ENCODE results near the gene TCF4.

DNA sequence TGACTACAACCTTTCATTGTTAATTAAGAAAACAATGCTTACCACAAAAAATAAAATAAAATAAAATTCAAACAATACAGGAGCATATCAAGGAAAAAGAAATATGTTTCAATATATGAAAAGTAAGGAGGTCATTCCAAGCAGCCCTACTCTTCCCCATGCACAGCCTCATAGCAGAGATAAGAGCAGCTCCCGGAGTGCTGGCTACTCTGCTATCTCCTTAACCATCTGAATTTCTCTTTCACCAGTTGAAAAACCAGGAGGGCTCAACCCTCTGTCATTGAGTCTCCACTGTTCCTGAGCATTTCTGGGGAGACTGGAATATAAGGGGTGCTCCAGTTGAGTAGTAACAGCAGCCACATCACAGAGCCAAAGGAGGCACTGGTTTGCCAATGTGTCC, 201.4 kb downstream of the TCF4 start:
- TF ChIP-seq, protein P1, sequence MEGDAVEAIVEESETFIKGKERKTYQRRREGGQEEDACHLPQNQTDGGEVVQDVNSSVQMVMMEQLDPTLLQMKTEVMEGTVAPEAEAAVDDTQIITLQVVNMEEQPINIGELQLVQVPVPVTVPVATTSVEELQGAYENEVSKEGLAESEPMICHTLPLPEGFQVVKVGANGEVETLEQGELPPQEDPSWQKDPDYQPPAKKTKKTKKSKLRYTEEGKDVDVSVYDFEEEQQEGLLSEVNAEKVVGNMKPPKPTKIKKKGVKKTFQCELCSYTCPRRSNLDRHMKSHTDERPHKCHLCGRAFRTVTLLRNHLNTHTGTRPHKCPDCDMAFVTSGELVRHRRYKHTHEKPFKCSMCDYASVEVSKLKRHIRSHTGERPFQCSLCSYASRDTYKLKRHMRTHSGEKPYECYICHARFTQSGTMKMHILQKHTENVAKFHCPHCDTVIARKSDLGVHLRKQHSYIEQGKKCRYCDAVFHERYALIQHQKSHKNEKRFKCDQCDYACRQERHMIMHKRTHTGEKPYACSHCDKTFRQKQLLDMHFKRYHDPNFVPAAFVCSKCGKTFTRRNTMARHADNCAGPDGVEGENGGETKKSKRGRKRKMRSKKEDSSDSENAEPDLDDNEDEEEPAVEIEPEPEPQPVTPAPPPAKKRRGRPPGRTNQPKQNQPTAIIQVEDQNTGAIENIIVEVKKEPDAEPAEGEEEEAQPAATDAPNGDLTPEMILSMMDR (IDR thresholded peaks at IDR 0.05 in 8 of 11, conservative IDR thresholded peaks at IDR 0.05 in 3 of 11), result no peak
- TF ChIP-seq POLR2AphosphoS5 (IDR thresholded peaks at IDR 0.05), result no peak

Measured in spleen (tissue), 7 donors.